Measurements from ENCODE around the gene MS4A6A. TPM values are rescaled to one million over a fixed set of nuclear protein-coding genes. Genes with fewer than 3 reads are reported as not detected.

Gene MS4A6A
- total RNA-seq (2022; extraction: Qiagen RNA extraction), result not detected in 5 replicates

GRCh38 chr11:60182541-60183330 lies at the start of gene MS4A6A:
Gene MS4A6A, minus strand, starts transcription at chr11:60183083. Its CDS starts 1,356 bp downstream, at chr11:60181727.

Other genes with a start within 250 kb of the MS4A6A start
- gene OOSP1, start 244.7 kb downstream of the MS4A6A start, total RNA-seq (2022; extraction: Qiagen RNA extraction), result not detected in 5 replicates
- gene OOSP4A, start 219.1 kb downstream of the MS4A6A start, total RNA-seq (2022; extraction: Qiagen RNA extraction), result not detected in 5 replicates
- not detected in 5 replicates for gene OOSP4B, start 165.9 kb downstream of the MS4A6A start, total RNA-seq (2022; extraction: Qiagen RNA extraction)
- not detected in 5 replicates for gene OOSP2, start 142.7 kb downstream of the MS4A6A start, total RNA-seq (2022; extraction: Qiagen RNA extraction)
- not detected in 5 replicates for gene MS4A3, start 126.4 kb downstream of the MS4A6A start, total RNA-seq (2022; extraction: Qiagen RNA extraction)
- not detected in 5 replicates for gene MS4A2, start 94.4 kb downstream of the MS4A6A start, total RNA-seq (2022; extraction: Qiagen RNA extraction)
- gene MS4A4E, start 60.1 kb upstream of the MS4A6A start, total RNA-seq (2022; extraction: Qiagen RNA extraction), result not detected in 5 replicates
- gene MS4A4A, start 97.6 kb upstream of the MS4A6A start, total RNA-seq (2022; extraction: Qiagen RNA extraction), result not detected in 5 replicates
- not detected in 5 replicates for gene MS4A6E, start 144.2 kb upstream of the MS4A6A start, total RNA-seq (2022; extraction: Qiagen RNA extraction)
- gene MS4A7, start 195.4 kb upstream of the MS4A6A start, total RNA-seq (2022; extraction: Qiagen RNA extraction), result not detected in 5 replicates
- gene MS4A14, start 213.4 kb upstream of the MS4A6A start, total RNA-seq (2022; extraction: Qiagen RNA extraction), result not detected in 5 replicates
- not detected in 5 replicates for gene MS4A5, start 246.5 kb upstream of the MS4A6A start, total RNA-seq (2022; extraction: Qiagen RNA extraction)

Measured in A549 treated with dexamethasone at 1 μM for 4 hours (cell line).